DMS 273 (cell line): ENCODE data around the gene PBX3.
"Not testable (repeated sequence)": the region's sequence is repeated elsewhere in the genome, so short reads cannot be mapped to it uniquely, and the experiment has no call there.

ENCODE experiments used
- DNase-seq: peaks from one replicate; lab custom pipeline; 2025; ENCODE audit not compliant: unreplicated experiment; lab: John Stamatoyannopoulos, UW

PBX3 gene

DNA sequence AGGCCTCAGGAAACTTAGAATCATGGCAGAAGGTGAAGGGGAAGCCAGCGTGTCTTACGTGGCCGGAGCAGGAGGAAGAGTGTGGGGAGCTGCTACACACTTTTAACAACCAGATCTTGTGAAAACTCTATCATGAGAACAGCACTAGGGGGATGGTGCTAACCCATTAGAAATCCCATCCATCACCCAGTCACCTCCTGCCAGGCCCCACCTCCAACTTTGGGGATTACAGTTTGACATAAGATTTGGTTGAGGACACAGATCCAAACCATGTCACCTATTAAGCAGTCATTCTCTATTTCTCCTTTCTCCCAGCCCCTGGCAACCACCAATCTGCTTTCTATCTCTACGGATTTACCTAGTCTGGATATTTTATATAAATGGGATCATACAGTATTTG is 26.9 kb downstream of the PBX3 start:
- DNase-seq: no peak

- DNase-seq: not testable (repeated sequence)
Observed at GRCh38 chr9:125776789-125777188, 29.6 kb downstream of the PBX3 start.

DNA sequence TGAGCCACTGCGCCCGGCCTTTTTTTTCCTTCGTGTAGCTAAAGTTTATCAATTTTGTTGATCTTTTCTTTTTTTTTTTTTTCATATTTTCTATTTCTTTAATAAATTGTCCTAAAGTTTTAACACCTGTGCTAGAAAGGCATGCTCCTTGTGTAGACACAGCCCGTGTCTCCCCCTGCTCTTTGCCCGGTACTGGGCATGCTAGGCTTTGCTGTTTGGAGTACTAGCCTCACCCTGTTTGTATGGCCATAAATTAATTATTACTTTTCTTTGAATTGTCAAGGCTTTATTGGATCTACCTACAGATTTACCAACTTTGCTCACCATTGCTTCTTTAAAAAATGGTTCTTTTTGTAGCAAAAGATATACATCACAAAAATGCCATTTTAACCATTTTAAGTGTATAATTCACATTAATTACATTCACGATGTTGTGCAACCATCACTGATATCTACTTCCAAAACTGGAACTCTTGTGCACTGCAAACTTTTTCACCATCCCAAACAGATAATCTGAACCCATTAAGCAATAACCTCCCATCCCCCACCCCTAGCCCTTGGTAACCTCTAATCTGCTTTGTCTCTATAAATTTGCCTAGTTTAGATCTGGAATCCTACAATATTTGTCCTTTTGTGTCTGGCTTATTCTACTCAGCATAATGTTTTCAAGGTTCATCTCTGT is 31.5 kb downstream of the PBX3 start:
- DNase-seq: not testable (repeated sequence)

GRCh38 chr9:125779220-125779565 is 32.0 kb downstream of the PBX3 start:
- not testable (repeated sequence) for DNase-seq

DNA sequence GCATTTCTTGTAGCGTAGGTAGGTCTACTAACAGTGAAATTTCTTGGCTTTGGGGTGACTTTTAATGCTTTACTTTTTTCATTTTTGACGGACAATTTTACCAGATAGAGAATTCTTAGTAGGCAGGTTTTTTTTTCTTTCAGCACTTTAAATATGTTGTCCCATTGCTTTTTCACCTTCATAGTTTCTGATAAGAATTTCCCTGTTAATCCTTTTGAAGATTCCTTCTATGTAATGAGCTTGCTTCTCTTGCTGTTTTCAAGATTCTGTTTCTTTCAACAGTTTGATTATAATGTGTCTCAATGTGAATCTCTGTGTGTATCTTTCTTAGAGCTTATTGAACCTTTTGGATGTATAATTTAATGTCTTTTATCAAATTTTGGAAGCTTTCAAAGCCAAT is 35.5 kb downstream of the PBX3 start:
- no peak for DNase-seq

GRCh38 chr9:125784286-125785049 is 37.3 kb downstream of the PBX3 start:
- DNase-seq: no peak

DNA sequence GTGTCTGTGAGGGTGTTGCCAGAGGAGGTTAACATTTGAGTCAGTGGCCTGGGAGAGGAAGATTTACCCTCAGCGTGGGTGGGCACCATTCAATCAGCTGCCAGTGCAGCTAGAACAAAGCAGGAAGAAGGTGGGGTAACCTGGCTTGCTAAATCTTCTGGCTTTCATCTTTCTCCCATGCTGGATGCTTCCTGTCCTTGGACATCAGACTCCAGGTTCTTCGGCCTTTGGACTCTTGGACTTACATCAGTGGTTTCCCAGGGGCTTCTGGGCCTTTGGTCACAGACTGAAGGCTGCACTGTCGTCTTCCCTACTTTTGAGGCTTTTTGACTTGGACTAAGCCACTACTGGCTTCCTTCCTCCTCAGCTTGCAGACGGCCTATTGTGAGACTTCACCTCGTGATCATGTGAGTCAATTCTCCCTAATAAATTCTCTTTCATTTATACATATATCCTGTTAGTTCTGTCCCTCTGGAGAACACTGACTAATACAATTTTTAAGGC is 38.1 kb downstream of the PBX3 start:
- no peak for DNase-seq

GRCh38 chr9:125787715-125788114 is 40.5 kb downstream of the PBX3 start:
- DNase-seq: no peak

DNA sequence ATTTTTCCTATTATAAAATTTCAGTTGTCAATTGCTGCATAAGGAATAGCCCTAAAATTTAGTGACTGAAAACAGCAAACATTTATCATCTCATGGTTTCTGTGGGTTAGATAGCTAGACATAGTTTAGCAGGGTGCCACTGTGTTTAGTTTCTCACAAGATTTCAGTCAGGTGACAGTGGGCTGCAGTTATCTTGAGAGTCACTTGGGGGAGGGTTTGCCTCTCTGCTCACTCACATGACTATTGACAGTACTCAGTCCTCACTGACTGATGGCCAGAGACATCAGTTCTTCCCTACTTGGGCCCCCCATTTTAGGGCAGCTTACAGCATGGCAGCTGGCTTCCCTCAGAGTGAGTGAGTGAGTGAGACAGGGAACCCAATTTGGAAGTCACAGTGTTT is 42.0 kb downstream of the PBX3 start:
- DNase-seq: no peak

DNA sequence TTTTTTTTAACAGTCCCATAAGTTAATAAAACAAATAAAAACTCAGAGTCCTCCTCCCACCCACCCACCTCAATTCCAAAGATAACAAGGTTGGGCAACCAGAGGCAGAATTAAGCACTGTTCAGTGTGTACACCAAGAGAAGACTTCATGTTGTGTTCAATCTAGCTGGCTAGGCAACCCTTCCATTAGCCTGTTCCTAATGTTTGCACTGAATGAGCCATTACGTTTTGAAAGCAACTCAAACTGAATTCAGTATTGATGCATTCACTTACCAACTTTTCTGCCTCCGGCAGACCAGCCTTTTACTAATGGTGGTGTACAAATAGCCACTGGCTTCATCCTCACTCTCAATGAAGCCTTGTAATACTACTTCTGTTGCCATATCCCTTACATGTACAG is 47.5 kb downstream of the PBX3 start:
- no peak for DNase-seq

- no peak for DNase-seq
Observed at GRCh38 chr9:125795970-125796596, 48.9 kb downstream of the PBX3 start.

DNA sequence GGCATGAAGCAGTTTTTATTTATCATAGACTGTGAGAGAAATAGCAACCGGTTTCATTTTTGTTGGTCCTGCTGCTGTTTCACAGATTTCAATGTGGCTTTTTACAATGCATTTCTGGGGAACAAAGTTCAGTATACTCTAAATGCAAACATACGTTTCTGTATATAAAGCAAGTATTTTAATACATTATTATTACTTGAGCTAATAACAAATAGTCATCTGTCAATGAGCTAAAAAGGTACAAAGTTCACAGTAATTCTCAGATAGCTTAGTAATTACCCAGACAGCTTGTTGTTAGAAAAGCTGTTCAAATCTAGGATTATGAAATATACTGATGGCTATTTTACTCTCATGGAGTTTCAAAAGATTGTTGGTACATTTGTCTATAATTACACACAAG is 50.8 kb downstream of the PBX3 start:
- no peak for DNase-seq

DNA sequence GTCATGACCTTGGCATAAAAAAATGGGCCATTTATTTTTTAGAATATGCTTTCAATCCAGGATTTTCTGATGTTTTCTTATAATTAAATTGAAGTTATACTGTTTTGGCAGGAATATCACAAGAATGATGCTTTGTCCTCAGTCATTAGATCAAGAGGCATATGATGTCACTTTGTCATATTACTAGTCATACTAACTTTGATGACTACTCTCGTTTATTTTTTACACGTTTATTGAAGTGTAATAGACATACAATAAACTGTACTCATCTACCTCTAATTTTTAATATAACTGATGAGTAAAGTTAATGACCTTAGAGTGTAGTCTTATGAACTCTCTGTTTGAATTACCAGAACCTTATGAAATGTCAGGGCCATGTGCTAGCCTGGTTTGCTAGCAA is 56.4 kb downstream of the PBX3 start:
- DNase-seq: no peak

DNA sequence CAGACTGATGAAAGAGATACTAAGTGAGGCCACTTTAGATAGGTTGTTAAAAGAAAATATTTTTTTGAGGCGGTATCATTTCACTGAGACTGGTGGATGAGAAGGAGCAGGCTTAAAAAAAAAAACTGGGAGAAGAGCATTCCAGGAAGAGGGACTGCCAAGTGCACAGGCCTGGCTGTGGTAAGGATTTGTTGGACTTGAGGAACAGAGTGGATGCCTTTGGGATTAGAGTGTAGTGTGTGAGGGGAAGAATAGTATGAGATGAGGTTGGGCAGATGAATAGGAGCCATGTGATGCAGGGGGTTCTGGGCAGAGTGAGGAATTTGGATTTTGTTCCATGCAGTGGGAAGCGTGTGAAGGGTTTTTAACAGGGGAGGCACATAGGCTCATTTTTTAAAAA is 57.9 kb downstream of the PBX3 start:
- no peak for DNase-seq

GRCh38 chr9:125805586-125805985 is 58.4 kb downstream of the PBX3 start:
- no peak for DNase-seq

- no peak for DNase-seq
Observed at GRCh38 chr9:125807079-125807478, 59.9 kb downstream of the PBX3 start.

- no peak for DNase-seq
Observed at GRCh38 chr9:125810161-125810560, 63.0 kb downstream of the PBX3 start.

DNA sequence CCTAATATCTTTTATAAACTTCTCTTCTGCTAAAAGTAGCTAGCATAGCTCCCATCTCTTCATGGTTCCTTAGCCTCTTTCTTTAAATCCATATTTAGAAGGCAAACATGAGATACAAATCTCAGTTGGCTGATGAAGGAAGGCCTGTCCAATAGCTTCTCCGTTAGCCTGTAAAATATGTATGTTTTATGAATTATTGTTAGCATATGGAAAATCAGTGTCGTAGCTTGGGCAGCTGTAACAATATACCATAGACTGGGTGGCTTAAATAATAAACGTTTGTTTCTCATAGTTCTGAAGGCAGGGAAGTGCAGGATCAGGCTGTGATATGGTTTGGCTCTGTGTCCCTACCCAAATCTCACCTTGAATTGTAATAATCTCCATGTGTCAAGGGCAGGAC is 63.8 kb downstream of the PBX3 start:
- no peak for DNase-seq

- no peak for DNase-seq
Observed at GRCh38 chr9:125812403-125812802, 65.2 kb downstream of the PBX3 start.

DNA sequence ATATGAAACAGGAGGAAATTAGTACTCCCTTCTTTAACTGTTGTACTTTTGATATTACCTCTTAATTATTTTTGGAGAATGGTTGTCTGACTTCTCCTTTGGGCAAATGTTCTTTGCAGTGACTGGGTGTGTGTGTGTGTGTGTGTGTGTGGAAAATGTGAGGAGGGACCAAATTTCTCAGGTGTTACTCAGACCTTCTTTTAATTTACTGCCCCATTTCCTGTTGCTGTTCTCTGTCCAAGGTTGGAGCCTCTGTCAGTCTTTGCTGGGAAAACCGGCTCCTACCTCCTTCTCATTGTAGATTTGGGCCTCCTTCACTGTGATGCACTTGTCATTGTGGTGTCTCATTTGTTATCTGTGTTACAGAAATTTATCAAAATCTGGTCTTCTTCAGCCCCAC is 68.4 kb downstream of the PBX3 start:
- no peak for DNase-seq

DNA sequence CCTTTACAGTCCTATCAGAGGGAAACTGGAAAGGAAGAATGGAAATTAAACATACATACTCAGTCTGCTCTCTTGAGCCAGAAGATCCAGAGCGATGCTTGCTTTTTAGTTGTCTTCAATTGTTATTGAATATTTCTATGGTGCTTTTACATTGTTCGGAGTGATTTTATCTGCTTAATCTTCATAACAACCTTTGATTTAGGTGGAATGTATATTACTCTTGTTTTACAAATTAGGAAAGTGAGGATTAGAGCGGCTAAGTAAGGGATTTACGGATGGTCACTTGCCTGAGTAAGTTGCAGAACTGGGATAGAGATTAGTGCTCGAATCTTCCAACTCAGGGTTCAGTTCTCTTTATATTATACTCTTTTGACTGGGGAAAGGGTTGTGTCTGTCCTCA is 69.1 kb downstream of the PBX3 start:
- DNase-seq: no peak

DNA sequence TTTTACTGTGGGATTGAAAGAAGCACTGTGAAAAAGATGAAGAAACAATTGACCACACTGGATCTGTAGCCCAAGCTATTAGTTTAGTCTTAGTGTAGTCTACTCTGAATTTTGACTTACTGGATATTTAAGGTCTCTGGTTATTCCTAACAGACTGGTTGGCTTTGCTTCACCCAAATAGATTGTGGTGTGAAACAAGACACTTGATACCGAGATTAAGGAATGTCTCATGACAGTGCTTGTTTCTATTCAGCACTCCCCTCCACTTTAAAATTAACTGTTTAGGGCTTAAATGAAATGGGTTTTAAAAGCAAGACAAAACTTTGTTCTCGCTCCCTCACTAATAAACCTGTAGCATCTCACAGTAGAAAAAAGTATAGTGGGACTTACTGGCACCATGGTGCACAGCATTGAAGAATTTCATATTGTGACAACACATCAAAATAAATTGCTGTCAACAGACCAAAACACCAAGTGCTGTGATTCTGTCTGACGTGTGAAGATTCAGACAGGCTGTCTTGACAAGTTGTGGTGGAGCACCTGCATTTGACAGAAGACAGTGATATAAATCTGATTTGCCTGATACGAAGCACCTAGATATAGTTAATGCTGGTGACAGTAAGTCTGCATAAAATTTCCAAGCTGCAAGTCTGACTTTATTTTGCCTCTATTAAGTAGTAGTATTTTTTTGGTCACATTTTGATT is 73.1 kb downstream of the PBX3 start:
- peak; percentile 15 for DNase-seq
